ENCODE measurements around the gene PCDHB1.

PCDHB1 gene

DNA sequence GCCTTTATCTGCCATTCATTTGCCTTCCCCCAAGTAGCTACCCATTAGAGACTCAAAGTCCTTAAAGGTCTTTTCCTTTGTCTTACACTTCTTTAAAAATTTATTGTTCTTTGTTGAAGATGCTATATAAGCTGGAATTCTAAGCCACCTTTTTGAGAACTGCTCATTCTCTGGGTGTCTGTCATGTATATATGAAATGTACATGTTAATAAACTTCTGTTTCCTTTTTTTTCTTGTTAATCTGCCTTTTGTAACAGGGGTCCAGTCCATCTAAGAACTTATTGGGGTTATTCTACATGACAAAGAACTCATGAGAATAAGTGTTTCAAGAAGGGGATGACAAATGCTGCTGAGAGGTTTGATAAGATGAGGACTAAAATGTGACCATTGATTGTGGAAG is 43.4 kb upstream of the PCDHB1 start:
- DNase-seq = no peak
- Histone ChIP-seq H3K4me3 (ENCODE audit: low read length) (no peak overlapping the region), H3K9me3 (replicated peaks; ENCODE audit: insufficient read depth, low read length) (no peaks in the 10 kb centered on the region), H3F3A (ENCODE audit: insufficient read depth, low read length) (no peaks in the 10 kb centered on the region), H3K27ac (ENCODE audit: low read length) (no peak overlapping the region), H3K36me3 (replicated peaks; ENCODE audit: insufficient read depth, low read length) (no peaks in the 10 kb centered on the region), H2AFZ (ENCODE audit: low read length) (no peak overlapping the region), H3K27me3 (replicated peaks; ENCODE audit: insufficient read depth, low read length) (no peaks in the 10 kb centered on the region), H3K9ac (ENCODE audit: low read length) (no peak overlapping the region), H3K9me2 (replicated peaks; ENCODE audit: insufficient read depth, low read length) (no peaks in the 10 kb centered on the region), H3K4me1 (ENCODE audit: low read length) (no peaks in the 10 kb centered on the region), H3K4me2 (ENCODE audit: low read depth, low read length) (no peak overlapping the region), H4K20me1 (ENCODE audit: insufficient read depth, low read length) (no peaks in the 10 kb centered on the region), H3K79me2 (ENCODE audit: low read length) (no peaks in the 10 kb centered on the region)
- TF ChIP-seq EZH2phosphoT487 (IDR thresholded peaks at IDR 0.05; ENCODE audit: low read length) (no peak), EZH2 (optimal IDR thresholded peaks at IDR 0.05; ENCODE audit: low read depth, low read length) (no peak)
- TF ChIP-seq, protein P1, sequence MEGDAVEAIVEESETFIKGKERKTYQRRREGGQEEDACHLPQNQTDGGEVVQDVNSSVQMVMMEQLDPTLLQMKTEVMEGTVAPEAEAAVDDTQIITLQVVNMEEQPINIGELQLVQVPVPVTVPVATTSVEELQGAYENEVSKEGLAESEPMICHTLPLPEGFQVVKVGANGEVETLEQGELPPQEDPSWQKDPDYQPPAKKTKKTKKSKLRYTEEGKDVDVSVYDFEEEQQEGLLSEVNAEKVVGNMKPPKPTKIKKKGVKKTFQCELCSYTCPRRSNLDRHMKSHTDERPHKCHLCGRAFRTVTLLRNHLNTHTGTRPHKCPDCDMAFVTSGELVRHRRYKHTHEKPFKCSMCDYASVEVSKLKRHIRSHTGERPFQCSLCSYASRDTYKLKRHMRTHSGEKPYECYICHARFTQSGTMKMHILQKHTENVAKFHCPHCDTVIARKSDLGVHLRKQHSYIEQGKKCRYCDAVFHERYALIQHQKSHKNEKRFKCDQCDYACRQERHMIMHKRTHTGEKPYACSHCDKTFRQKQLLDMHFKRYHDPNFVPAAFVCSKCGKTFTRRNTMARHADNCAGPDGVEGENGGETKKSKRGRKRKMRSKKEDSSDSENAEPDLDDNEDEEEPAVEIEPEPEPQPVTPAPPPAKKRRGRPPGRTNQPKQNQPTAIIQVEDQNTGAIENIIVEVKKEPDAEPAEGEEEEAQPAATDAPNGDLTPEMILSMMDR (IDR thresholded peaks at IDR 0.05; ENCODE audit: low read length) = no peak

DNA sequence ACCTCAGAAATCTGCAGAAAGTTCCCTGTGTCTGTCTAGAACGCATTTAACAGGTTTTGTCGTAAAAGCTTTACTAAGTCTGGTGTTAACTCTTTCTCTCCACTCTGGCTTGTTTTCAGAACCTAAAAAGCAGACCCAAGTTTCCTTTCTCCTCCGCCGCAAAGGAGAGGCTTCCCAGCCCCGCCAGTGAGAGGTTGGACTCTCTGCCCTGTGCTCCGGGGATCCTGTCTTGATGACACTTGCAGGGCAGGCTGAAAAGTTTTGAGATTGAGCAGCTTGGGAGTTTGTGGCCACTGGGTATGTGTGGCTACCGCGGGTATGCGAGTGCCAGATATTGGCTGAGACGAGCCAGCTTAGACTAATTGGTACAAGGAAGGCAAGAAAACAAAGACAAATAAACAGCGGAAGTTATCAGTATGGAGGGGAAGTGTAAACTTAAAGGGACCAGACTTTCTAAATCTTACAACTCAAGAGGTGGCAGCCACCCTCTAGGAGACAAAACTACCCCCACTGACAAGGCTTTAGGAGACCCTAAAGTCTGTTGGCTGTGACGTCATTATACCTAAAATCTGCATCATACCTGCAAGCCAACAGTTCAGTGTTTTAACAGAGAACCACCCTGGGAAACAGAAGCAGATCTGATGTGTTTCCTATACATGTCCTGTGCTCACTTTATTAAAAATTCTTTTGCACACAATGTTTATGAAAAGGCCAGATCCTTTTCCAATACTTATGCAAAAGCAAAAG is 41.0 kb upstream of the PCDHB1 start:
- TF ChIP-seq, protein P1 (IDR thresholded peaks at IDR 0.05; ENCODE audit: low read length) = no peak
- no peak for TF ChIP-seq EZH2phosphoT487 (IDR thresholded peaks at IDR 0.05; ENCODE audit: low read length)
- no peak for TF ChIP-seq EZH2 (optimal IDR thresholded peaks at IDR 0.05; ENCODE audit: low read depth, low read length)
- DNase-seq = no peak
- Histone ChIP-seq H4K20me1 (ENCODE audit: insufficient read depth, low read length) (no peaks in the 10 kb centered on the region), H3K4me2 (ENCODE audit: low read depth, low read length) (no peak overlapping the region), H3K9me3 (replicated peaks; ENCODE audit: insufficient read depth, low read length) (no peaks in the 10 kb centered on the region), H3K36me3 (replicated peaks; ENCODE audit: insufficient read depth, low read length) (no peaks in the 10 kb centered on the region), H2AFZ (ENCODE audit: low read length) (no peak overlapping the region), H3K9me2 (replicated peaks; ENCODE audit: insufficient read depth, low read length) (no peaks in the 10 kb centered on the region), H3K9ac (ENCODE audit: low read length) (no peak overlapping the region), H3K4me3 (ENCODE audit: low read length) (no peak overlapping the region), H3K79me2 (ENCODE audit: low read length) (no peaks in the 10 kb centered on the region), H3K27me3 (replicated peaks; ENCODE audit: insufficient read depth, low read length) (no peaks in the 10 kb centered on the region), H3K4me1 (ENCODE audit: low read length) (no peaks in the 10 kb centered on the region), H3K27ac (ENCODE audit: low read length) (no peak overlapping the region), H3F3A (ENCODE audit: insufficient read depth, low read length) (no peaks in the 10 kb centered on the region)

DNA sequence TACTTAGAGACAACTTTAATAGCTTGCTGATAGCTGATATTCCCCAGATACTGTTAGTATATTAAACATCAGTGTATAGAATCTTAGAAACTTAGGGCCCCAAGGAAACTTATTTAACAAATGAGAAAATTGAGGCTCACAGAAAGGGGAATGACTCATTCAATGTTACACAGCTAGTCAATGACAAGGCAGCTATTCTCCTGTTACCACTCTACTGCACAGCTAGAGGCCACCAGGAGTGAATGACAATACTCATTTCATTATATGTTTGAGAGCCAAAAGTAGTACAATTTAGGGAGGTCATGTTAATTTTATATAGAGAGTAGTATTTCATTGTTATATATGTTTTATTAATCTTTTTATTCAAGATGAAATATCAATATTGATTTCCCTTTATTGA is 33.2 kb upstream of the PCDHB1 start:
- no peak overlapping the region for H3K4me2 ChIP-seq (ENCODE audit: low read depth, low read length)
- H2AFZ ChIP-seq (ENCODE audit: low read length) = no peak overlapping the region
- no peaks in the 10 kb centered on the region for H3K4me1 ChIP-seq (ENCODE audit: low read length)
- H3K27ac ChIP-seq (ENCODE audit: low read length) = no peak overlapping the region
- H3K9me3 ChIP-seq (replicated peaks; ENCODE audit: insufficient read depth, low read length) = no peaks in the 10 kb centered on the region
- H3K9ac ChIP-seq (ENCODE audit: low read length) = no peak overlapping the region
- no peaks in the 10 kb centered on the region for H3K79me2 ChIP-seq (ENCODE audit: low read length)
- no peak for DNase-seq
- H4K20me1 ChIP-seq (ENCODE audit: insufficient read depth, low read length) = no peaks in the 10 kb centered on the region
- H3K27me3 ChIP-seq (replicated peaks; ENCODE audit: insufficient read depth, low read length) = no peaks in the 10 kb centered on the region
- TF ChIP-seq, protein P1 (IDR thresholded peaks at IDR 0.05; ENCODE audit: low read length) = no peak
- TF ChIP-seq EZH2 (optimal IDR thresholded peaks at IDR 0.05; ENCODE audit: low read depth, low read length) (no peak), EZH2phosphoT487 (IDR thresholded peaks at IDR 0.05; ENCODE audit: low read length) (no peak)
- H3K36me3 ChIP-seq (replicated peaks; ENCODE audit: insufficient read depth, low read length) = no peaks in the 10 kb centered on the region
- no peak overlapping the region for H3K4me3 ChIP-seq (ENCODE audit: low read length)
- no peaks in the 10 kb centered on the region for H3F3A ChIP-seq (ENCODE audit: insufficient read depth, low read length)
- no peaks in the 10 kb centered on the region for H3K9me2 ChIP-seq (replicated peaks; ENCODE audit: insufficient read depth, low read length)
